IMR-90 (cell line): ENCODE measurements around the gene RPL31. TPM values are rescaled to one million over a fixed set of nuclear protein-coding genes. Genes with fewer than 3 reads are reported as not detected.

ENCODE experiments used
- ATAC-seq: fragments of 200-7000 bp; cut with Tn5 transposase; 2 replicates; pipeline ENCODE4 v1.9.1; 2020; ENCODE audit warnings: low read depth, mild to moderate bottlenecking, moderate library complexity
- BruUV-seq: library from RNA; stranded (reverse); fragments of 400-500 nt; replicated peaks from 2 replicates; lab custom pipeline; 2021; lab: Mats Ljungman, UMichigan
- CTCF ChIA-PET: fragments of 300-600 bp; formaldehyde crosslinking; extraction: SDS; loops from one replicate; lab custom pipeline; 2021; ENCODE audit warnings: antibody characterized with exemption; lab: Yijun Ruan, JAX
- POLR2A ChIA-PET: fragments of 300-600 bp; sonication (Branson Sonifier 250); formaldehyde crosslinking; loops from one replicate; lab custom pipeline; 2022; ENCODE audit warnings: antibody characterized with exemption; ENCODE audit not compliant: unreplicated experiment; lab: Charles Lee
- DNase-seq: peaks from one replicate; pipeline ENCODE4 v3.0.0; 2013
- H2AFZ ChIP-seq: replicated peaks from 2 replicates; pipeline ENCODE3; 2013; ENCODE audit warnings: low read length, mild to moderate bottlenecking; ENCODE audit not compliant: poor library complexity
- H2AK5ac ChIP-seq: 2 replicates; pipeline ENCODE4 v1.6.1; 2013; ENCODE audit warnings: low read depth, low read length, inconsistent platforms
- H2AK9ac ChIP-seq: replicated peaks from 2 replicates; pipeline ENCODE3; 2013; ENCODE audit warnings: mild to moderate bottlenecking, low read depth, low read length, moderate library complexity; ENCODE audit not compliant: poor library complexity
- H2BK120ac ChIP-seq: 2 replicates; pipeline ENCODE4 v1.6.1; 2013; ENCODE audit warnings: low read depth, low read length, inconsistent platforms
- H2BK15ac ChIP-seq: 3 replicates; pipeline ENCODE4 v1.6.1; 2013; ENCODE audit warnings: low read depth, low read length, inconsistent platforms
- H2BK20ac ChIP-seq: 2 replicates; pipeline ENCODE4 v1.6.1; 2013; ENCODE audit warnings: low read depth, mild to moderate bottlenecking, inconsistent platforms, low read length, moderate library complexity
- H2BK5ac ChIP-seq: 2 replicates; pipeline ENCODE4 v1.6.1; 2013; ENCODE audit warnings: mild to moderate bottlenecking, low read depth, low read length, inconsistent platforms; ENCODE audit not compliant: poor library complexity, severe bottlenecking
- H3K14ac ChIP-seq: replicated peaks from 2 replicates; pipeline ENCODE4 v1.6.1; 2013; ENCODE audit warnings: low read depth, low read length, inconsistent platforms
- H3K18ac ChIP-seq: 2 replicates; pipeline ENCODE4 v1.6.1; 2013; ENCODE audit warnings: low read depth, low read length, control low read depth
- H3K23ac ChIP-seq: 2 replicates; pipeline ENCODE4 v1.6.1; 2013; ENCODE audit warnings: low read depth, low read length, inconsistent platforms
- H3K27ac ChIP-seq: 2 replicates; pipeline ENCODE4 v1.5.1; 2013; ENCODE audit warnings: mild to moderate bottlenecking, control low read depth, low read length; ENCODE audit not compliant: insufficient read depth
- H3K27me3 ChIP-seq: 2 replicates; pipeline ENCODE4 v1.6.1; 2013; ENCODE audit warnings: low read length; ENCODE audit not compliant: control insufficient read depth, insufficient read depth
- H3K36me3 ChIP-seq: 2 replicates; pipeline ENCODE4 v1.6.1; 2013; ENCODE audit warnings: low read length, mixed read lengths; ENCODE audit not compliant: control insufficient read depth, insufficient read depth
- H3K4ac ChIP-seq: 2 replicates; pipeline ENCODE4 v1.6.1; 2013; ENCODE audit warnings: low read depth, low read length, inconsistent platforms
- H3K4me1 ChIP-seq: 2 replicates; pipeline ENCODE4 v1.6.1; 2013; ENCODE audit warnings: low read length, mixed read lengths; ENCODE audit not compliant: control insufficient read depth, insufficient read depth
- H3K4me2 ChIP-seq: 2 replicates; pipeline ENCODE4 v1.6.1; 2013; ENCODE audit warnings: low read depth, mild to moderate bottlenecking, control low read depth, low read length, moderate library complexity
- H3K4me3 ChIP-seq: 2 replicates; pipeline ENCODE4 v1.5.1; 2013; ENCODE audit warnings: low read depth, mild to moderate bottlenecking, control low read depth, low read length, moderate library complexity; ENCODE audit not compliant: insufficient read depth
- H3K56ac ChIP-seq: 2 replicates; pipeline ENCODE4 v1.6.1; 2013; ENCODE audit warnings: low read length, inconsistent platforms; ENCODE audit not compliant: insufficient read depth; ENCODE audit errors: extremely low read depth
- H3K79me1 ChIP-seq, 2 experiments: 2 replicates each; pipeline ENCODE4 v1.6.1; 2013; ENCODE audit warnings: low read length in 2 of 2, inconsistent platforms in 1 of 2, low read depth in 1 of 2
- H3K9ac ChIP-seq: 2 replicates; pipeline ENCODE4 v1.6.1; 2013; ENCODE audit warnings: low read depth, low read length, control low read depth
- H3K9me1 ChIP-seq: 2 replicates; pipeline ENCODE4 v1.6.1; 2013; ENCODE audit warnings: low read length, inconsistent platforms; ENCODE audit not compliant: insufficient read depth
- H3K9me3 ChIP-seq: 2 replicates; pipeline ENCODE4 v1.6.1; 2013; ENCODE audit warnings: low read length; ENCODE audit not compliant: control insufficient read depth, insufficient read depth
- H4K20me1 ChIP-seq: 2 replicates; pipeline ENCODE4 v1.6.1; 2013; ENCODE audit warnings: low read length, inconsistent platforms; ENCODE audit not compliant: insufficient read depth
- H4K5ac ChIP-seq: 2 replicates; pipeline ENCODE4 v1.6.1; 2013; ENCODE audit warnings: mild to moderate bottlenecking, low read depth, low read length, control low read depth
- H4K8ac ChIP-seq, 2 experiments: 2 replicates each; pipeline ENCODE4 v1.6.1; 2013; ENCODE audit warnings: low read depth in 2 of 2, low read length in 2 of 2, control low read depth in 1 of 2, inconsistent platforms in 1 of 2
- H4K91ac ChIP-seq: 2 replicates; pipeline ENCODE4 v1.6.1; 2013; ENCODE audit warnings: low read depth, low read length, inconsistent platforms; ENCODE audit not compliant: insufficient read depth
- CTCF ChIP-seq: conservative IDR thresholded peaks from 2 replicates; pipeline ENCODE4 v1.5.1; 2012; ENCODE audit warnings: mild to moderate bottlenecking, low read depth, low read length, improper control_type of control experiment
- MAZ ChIP-seq: IDR thresholded peaks from 2 replicates; pipeline ENCODE4 v1.6.1; 2012; ENCODE audit warnings: low read depth, mild to moderate bottlenecking, low read length, improper control_type of control experiment, moderate library complexity, borderline replicate concordance
- NFE2L2 ChIP-seq: fragments of 150-350 bp; IDR thresholded peaks from 2 replicates; pipeline ENCODE4 v1.6.1; 2016; ENCODE audit warnings: low read depth, mild to moderate bottlenecking, low read length
- RAD21 ChIP-seq: IDR thresholded peaks from 2 replicates; pipeline ENCODE4 v1.6.1; 2012; ENCODE audit warnings: low read length, improper control_type of control experiment
- RCOR1 ChIP-seq: IDR thresholded peaks from 2 replicates; pipeline ENCODE4 v1.6.1; 2012; ENCODE audit warnings: mild to moderate bottlenecking, low read length, improper control_type of control experiment; ENCODE audit not compliant: insufficient replicate concordance
- RFX5 ChIP-seq: IDR thresholded peaks from 2 replicates; pipeline ENCODE4 v1.8.0; 2012; ENCODE audit warnings: low read depth, mild to moderate bottlenecking, low read length, moderate library complexity
- WGBS, 2 experiments: methylation state at CpG; one replicate each; pipeline versions ENCODE4 v1.1.5 to v1.1.7; 2013; ENCODE audit warnings: missing lambda C conversion rate in 2 of 2; ENCODE audit not compliant: insufficient read length in 1 of 2; ENCODE audit errors: extremely low coverage in 2 of 2; 5-methylcytosine and 5-hydroxymethylcytosine counted together
- dilution Hi-C: fragments of 300-500 bp; cut with HindIII; formaldehyde crosslinking; loops from one replicate; pipeline ENCODE4 v1.14.3; 2018; ENCODE audit warnings: low sequenced_read_pairs; ENCODE audit not compliant: unreplicated experiment
- in situ Hi-C: fragments of 300-500 bp; cut with MboI; formaldehyde crosslinking; loops from 3 replicates; pipeline ENCODE4 v1.14.3; 2019; ENCODE audit warnings: low sequenced_read_pairs, inconsistent platforms, mixed read lengths
- intact Hi-C: fragments of 100-400 bp; cut with micrococcal nuclease; formaldehyde crosslinking; loops from 2 replicates; pipeline ENCODE4 v1.10.0; 2022
- polyA plus RNA-seq, 3 experiments: library from polyadenylated mRNA; depleted of rRNA; stranded (reverse); fragments of >200 nt; gene quantifications; 2 replicates each; pipeline ENCODE4 v1.2.3, GENCODE V29; 2012; ENCODE audit warnings: low replicate concordance in 1 of 3
- total RNA-seq: library from RNA; depleted of rRNA; stranded (reverse); fragments of >200 nt; gene quantifications from 2 replicates; pipeline ENCODE4 v1.2.3, GENCODE V29; 2012

Gene RPL31
- total and polyA plus RNA-seq, 2 of the 4 experiments (the other 2 are of a cell fraction), result 358 to 2,908 TPM

GRCh38 chr2:100992262-100992661 lies 9.8 kb upstream of the RPL31 start:
- no peak overlapping the region for H2AK9ac ChIP-seq
- no peak overlapping the region for H2AFZ ChIP-seq
- ATAC-seq, result no peak
- H2BK5ac ChIP-seq, result no peak overlapping the region
- no peaks in the 10 kb centered on the region for H3K4me1 ChIP-seq
- H3K14ac ChIP-seq, result no peak overlapping the region
- H4K5ac ChIP-seq, result no peak overlapping the region
- no peaks in the 10 kb centered on the region for H4K20me1 ChIP-seq
- ChIA-PET POLR2A (no interaction called here), CTCF (no interaction called here)
- DNase-seq, result no peak
- no peaks in the 10 kb centered on the region for H3K79me1 ChIP-seq
- no peak overlapping the region for H3K4me2 ChIP-seq
- H3K56ac ChIP-seq, result no peak overlapping the region
- intact Hi-C loops, result no loop called here
- H3K36me3 ChIP-seq, result peaks cover 11% of the 10 kb centered on the region
- no peak overlapping the region for H3K18ac ChIP-seq
- H3K27me3 ChIP-seq, result no peaks in the 10 kb centered on the region
- H3K9me1 ChIP-seq, result 0 out of 2 replicates have a peak, but pooled peaks cover 3% of the 10 kb centered on the region
- H3K27ac ChIP-seq, result no peak overlapping the region
- in situ Hi-C loops, result loop anchor here (5.0 kb wide), 2 partner anchors 260 to 385 kb away; no protein-coding TSS in a partner anchor
- H3K4me3 ChIP-seq, result no peak overlapping the region
- H2BK20ac ChIP-seq, result no peak overlapping the region
- no peak overlapping the region for H3K9ac ChIP-seq
- no peaks in the 10 kb centered on the region for H3K9me3 ChIP-seq
- H4K91ac ChIP-seq, result no peak overlapping the region
- no peak overlapping the region for H3K4ac ChIP-seq
- H2BK15ac ChIP-seq, result no peak overlapping the region
- no peak overlapping the region for H2AK5ac ChIP-seq
- WGBS, 2 experiments, result no CpG with 5 or more reads among the region's 6 CpGs
- H3K23ac ChIP-seq, result no peak overlapping the region
- dilution Hi-C loops, result no loop called here
- BruUV-seq, result no TSS peak
- H2BK120ac ChIP-seq, result no peak overlapping the region
- no peak overlapping the region for H4K8ac ChIP-seq
- TF ChIP-seq NFE2L2, result no peak
- no peak for TF ChIP-seq RCOR1
- no peak for TF ChIP-seq CTCF
- TF ChIP-seq MAZ, result no peak
- no peak for TF ChIP-seq RFX5
- no peak for TF ChIP-seq RAD21
